GM13977 (cell line): Measurements from ENCODE around the gene OR4D11.

ENCODE experiments used
- DNase-seq: peaks from one replicate; pipeline ENCODE4 v3.0.0; 2012; ENCODE audit warnings: low spot score
- CTCF ChIP-seq: IDR thresholded peaks from 2 replicates; pipeline ENCODE4 v1.5.1; 2012; ENCODE audit warnings: mild to moderate bottlenecking, control low read depth; ENCODE audit not compliant: insufficient read depth; ENCODE audit errors: extremely low read depth, missing control alignments
- in situ Hi-C: fragments of 300-500 bp; cut with MboI; formaldehyde crosslinking; loops from one replicate; pipeline ENCODE4 v1.12.0; 2022; ENCODE audit warnings: low sequenced_read_pairs, low pct_unique_long_range_greater_than_20kb, mixed read lengths, inconsistent platforms; ENCODE audit not compliant: unreplicated experiment

OR4D11 gene

GRCh38 chr11:59552844-59553243 is 49.5 kb downstream of the OR4D11 start:
- in situ Hi-C loops, result no loop called here
- no peak for DNase-seq
- TF ChIP-seq CTCF, result no peak

DNA sequence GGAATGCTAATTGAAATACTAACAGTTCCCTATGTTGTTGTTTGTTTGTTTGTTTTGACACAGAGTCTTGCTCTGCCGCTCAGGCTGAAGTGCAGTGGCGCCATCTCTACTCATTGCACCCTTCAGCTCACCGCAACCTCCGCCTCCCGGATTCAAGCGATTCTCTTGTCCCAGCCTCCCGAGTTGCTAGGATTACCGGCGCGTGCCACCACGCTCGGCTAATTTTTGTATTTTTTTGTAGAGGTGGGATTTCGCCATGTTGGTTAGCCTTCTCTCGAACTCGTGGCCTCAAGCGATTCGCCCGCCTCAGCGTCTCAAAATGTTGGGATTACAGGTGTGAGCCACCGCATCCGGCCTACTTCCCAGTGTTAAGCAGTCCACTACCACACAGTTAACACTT is 49.9 kb downstream of the OR4D11 start:
- no peak for DNase-seq
- in situ Hi-C loops, result no loop called here
- no peak for TF ChIP-seq CTCF
